Pancreas (tissue), 10 donors: ENCODE data around the gene PSD4. TPM values are rescaled to one million over a fixed set of nuclear protein-coding genes. Genes with fewer than 3 reads are reported as not detected.

Source experiments
- ATAC-seq, 4 donors: fragments of 200-7000 bp; cut with Tn5 transposase; one replicate each; pipeline versions ENCODE4 v1.8.0 to v1.9.1; 2020; ENCODE audit warnings: mild to moderate bottlenecking in 4 of 4, moderate library complexity in 4 of 4
- DNase-seq, 6 donors: peaks; one replicate each; pipeline ENCODE4 v3.0.0-alpha.2; 2020
- FAIRE-seq: peaks from 2 replicates; lab custom pipeline; 2012; peaks lifted over from hg19 to GRCh38; lab: Jason Lieb, UNC
- H3K27ac ChIP-seq, 4 donors: fragments of 200-600 bp; sonication (generic); 1 replicate in 3 of 4; 2 replicates in 1 of 4; pipeline versions ENCODE4 v1.5.0 to v1.8.0; 2020
- H3K27me3 ChIP-seq, 4 donors: fragments of 200-600 bp; one replicate each; pipeline ENCODE4 v1.8.0; 2021
- H3K36me3 ChIP-seq, 3 donors: fragments of 200-600 bp; sonication (generic) in 1 of 3; one replicate each; pipeline versions ENCODE4 v1.5.0 to v1.8.0; 2020 to 2021
- H3K4me1 ChIP-seq, 3 donors: fragments of 200-600 bp; one replicate each; pipeline ENCODE4 v1.8.0; 2021
- H3K4me3 ChIP-seq, 4 donors: fragments of 200-600 bp; sonication (generic) in 2 of 4; one replicate each; pipeline versions ENCODE4 v1.5.0 to v1.8.0; 2020 to 2021
- H3K9me3 ChIP-seq, 4 donors: fragments of 200-600 bp; one replicate each; pipeline ENCODE4 v1.8.0; 2021
- CTCF ChIP-seq, 4 donors: fragments of 200-600 bp; sonication (generic) in 3 of 4; IDR thresholded peaks; one replicate each; pipeline versions ENCODE4 v1.5.0 to v1.8.0; 2021; ENCODE audit warnings: antibody characterized with exemption in 4 of 4
- WGBS, 2 donors: extraction: QIAGEN DNeasy Blood & Tissue Kit; methylation state at CpG; one replicate each; pipeline ENCODE4 v1.1.7; 2013; 5-methylcytosine and 5-hydroxymethylcytosine counted together
- intact Hi-C, 3 donors: fragments of 100-400 bp; cut with DNase I; formaldehyde crosslinking; loops; one replicate each; pipeline versions ENCODE4 v1.11.1 to v1.14.2; 2022
- polyA plus RNA-seq, 2 donors: library from polyadenylated mRNA; stranded (reverse); fragments of 200-250 nt; gene quantifications; one replicate each; pipeline ENCODE4 v1.2.3, GENCODE V29; 2013
- total RNA-seq, 6 donors: library from RNA; stranded (reverse); fragmentation: NEBNext Ultra II Directional in 4 of 6; extraction: Animal tissue kit (Norgen Biotek cat#: 25700) in 4 of 6; gene quantifications; one replicate each; pipeline versions ENCODE4 v1.2.1 to v1.2.4, GENCODE V29; 2021 to 2023
- donor health status: healthy with polysubstance abuse.
- donor health status: DM: no; HTN: no; CAD: no; lungs with moderate emphysema.
- donor health status: DM: no; HTN: no; CAD: no.
- donor health status: control.
- donor health status: control.
- donor health status: Bipolar disorder and iron deficiency.
- donor health status: DM: yes; HTN: yes; CAD: no.
- donor health status: DM: no; HTN: no; CAD: no.
- donor health status: DM: no; HTN: no; CAD: no.
- donor health status: DM: yes; HTN: yes; CAD: no.

PSD4 gene
- total and polyA plus RNA-seq, 8 donors, result 15.9 to 37.6 (median 26.0) TPM

GRCh38 chr2:113240915-113241911, 67.4 kb downstream of the PSD4 start:
- Histone ChIP-seq H3K9me3 (no peaks in the 10 kb centered on the region), H3K36me3 (no peaks in the 10 kb centered on the region), H3K4me3 (no peak overlapping the region), H3K27ac (peak overlapping the region in 1 of 4 donors; percentile 46), H3K4me1 (peaks cover 0 to 8% (median 0%) of the 10 kb centered on the region in 3 donors), H3K27me3 (no peaks in the 10 kb centered on the region)
- FAIRE-seq (no peak), ATAC-seq (peak in 3 of 4 donors; percentile 60 to 76 (median 73)), DNase-seq (peak in 1 of 6 donors; percentile 48)
- intact Hi-C loops, result no loop called here
- 78 to 81% methylated on average over 18 of the region's 18 CpGs for WGBS, 2 donors
- no peak for TF ChIP-seq CTCF (IDR thresholded peaks at IDR 0.05)

- ATAC-seq (no peak), DNase-seq (peak in 1 of 6 donors; percentile 30), FAIRE-seq (no peak)
- Histone ChIP-seq H3K27me3 (no peaks in the 10 kb centered on the region), H3K9me3 (no peaks in the 10 kb centered on the region), H3K4me1 (peaks cover 0 to 8% (median 0%) of the 10 kb centered on the region in 3 donors), H3K27ac (no peak overlapping the region), H3K36me3 (no peaks in the 10 kb centered on the region), H3K4me3 (no peak overlapping the region)
- TF ChIP-seq CTCF (IDR thresholded peaks at IDR 0.05), result no peak
- intact Hi-C loops, result no loop called here
- 85 to 91% methylated on average over 6 of the region's 6 CpGs for WGBS, 2 donors
Observed at GRCh38 chr2:113242327-113242726, 68.6 kb downstream of the PSD4 start.

GRCh38 chr2:113245276-113245711, 71.5 kb downstream of the PSD4 start:
- H3K4me3 ChIP-seq, result no peak overlapping the region
- H3K9me3 ChIP-seq, result no peaks in the 10 kb centered on the region
- intact Hi-C loops, result no loop called here
- no peak for FAIRE-seq
- H3K4me1 ChIP-seq, result peaks cover 0 to 3% (median 0%) of the 10 kb centered on the region in 3 donors
- WGBS, 2 donors, result 81 to 85% methylated on average over 3 of the region's 3 CpGs
- H3K27me3 ChIP-seq, result no peaks in the 10 kb centered on the region
- DNase-seq, result no peak
- no peak overlapping the region for H3K27ac ChIP-seq
- no peak for ATAC-seq
- TF ChIP-seq CTCF (IDR thresholded peaks at IDR 0.05), result no peak
- H3K36me3 ChIP-seq, result no peaks in the 10 kb centered on the region

GRCh38 chr2:113246606-113247005, 72.8 kb downstream of the PSD4 start:
- Histone ChIP-seq H3K4me3 (no peak overlapping the region), H3K27ac (no peak overlapping the region), H3K9me3 (no peaks in the 10 kb centered on the region), H3K36me3 (no peaks in the 10 kb centered on the region), H3K4me1 (peaks cover 0 to 3% (median 0%) of the 10 kb centered on the region in 3 donors), H3K27me3 (no peaks in the 10 kb centered on the region)
- ATAC-seq, result no peak
- FAIRE-seq, result no peak
- intact Hi-C loops, result no loop called here
- 83 to 89% methylated on average over 14 of the region's 14 CpGs for WGBS, 2 donors
- peak in 1 of 6 donors; percentile 65 for DNase-seq
- TF ChIP-seq CTCF (IDR thresholded peaks at IDR 0.05), result no peak
